ENCODE measurements around the gene TLR2. TPM values are rescaled to one million over a fixed set of nuclear protein-coding genes. Genes with fewer than 3 reads are reported as not detected.

TLR2 gene
- total RNA-seq, 1 experiment from 2014 or later: 7.1 TPM

DNA sequence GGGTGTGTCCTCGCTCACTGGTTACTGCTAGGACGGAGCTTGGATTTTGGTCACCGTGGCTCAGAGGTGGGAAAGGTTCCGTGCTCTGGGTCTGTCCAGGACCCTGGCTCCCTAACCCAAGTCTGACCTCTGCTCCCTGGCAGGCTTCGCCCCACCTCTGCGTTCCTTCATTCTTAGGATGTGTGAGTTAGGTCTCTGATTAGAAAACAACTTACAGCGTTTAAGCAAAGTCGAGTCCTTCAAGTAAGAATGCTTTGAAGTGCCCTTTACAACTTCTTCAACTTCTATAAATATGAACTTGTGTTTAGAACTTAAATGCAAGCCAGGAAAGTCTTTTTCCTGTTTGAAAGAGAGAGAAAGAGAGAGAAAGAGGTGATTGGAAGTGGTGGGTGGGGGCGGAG lies 891 bp downstream of the TLR2 start:
- no peak for DNase-seq
- Histone ChIP-seq H3K4me1 (ENCODE audit: insufficient read depth, low read length) (no peaks in the 10 kb centered on the region), H2AFZ (ENCODE audit: low read length) (peak overlapping the region; percentile 83), H3K79me2 (ENCODE audit: low read length) (no peaks in the 10 kb centered on the region), H3K4me2 (ENCODE audit: low read length) (peak overlapping the region; percentile 92), H3K9me2 (replicated peaks; ENCODE audit: low read length) (no peaks in the 10 kb centered on the region), H4K20me1 (ENCODE audit: low read length) (no peaks in the 10 kb centered on the region), H3K9ac (ENCODE audit: low read length) (peak overlapping the region; percentile 41; the same call in 1 of the 2 replicates), H3K4me3 (ENCODE audit: low read length) (peak overlapping the region; percentile 79), H3F3A (ENCODE audit: low read length, unreplicated experiment) (no peaks in the 10 kb centered on the region), H3K9me3 (ENCODE audit: low read length) (no peaks in the 10 kb centered on the region), H3K27me3 (ENCODE audit: low read length) (no peaks in the 10 kb centered on the region), H3K27ac (ENCODE audit: low read length) (no peak overlapping the region), H3K36me3 (ENCODE audit: low read depth, low read length) (peaks cover 15% of the 10 kb centered on the region; the same call in 1 of the 2 replicates)
- intact Hi-C loops (cut with micrococcal nuclease): no loop called here
- POLR2A ChIA-PET (ENCODE audit: unreplicated experiment): no interaction called here
- TF ChIP-seq EZH2phosphoT487 (IDR thresholded peaks at IDR 0.05; ENCODE audit: borderline replicate concordance, low read length) (no peak), EZH2 (IDR thresholded peaks at IDR 0.05; ENCODE audit: low read length, unreplicated experiment) (no peak)
- TF ChIP-seq, protein P1, sequence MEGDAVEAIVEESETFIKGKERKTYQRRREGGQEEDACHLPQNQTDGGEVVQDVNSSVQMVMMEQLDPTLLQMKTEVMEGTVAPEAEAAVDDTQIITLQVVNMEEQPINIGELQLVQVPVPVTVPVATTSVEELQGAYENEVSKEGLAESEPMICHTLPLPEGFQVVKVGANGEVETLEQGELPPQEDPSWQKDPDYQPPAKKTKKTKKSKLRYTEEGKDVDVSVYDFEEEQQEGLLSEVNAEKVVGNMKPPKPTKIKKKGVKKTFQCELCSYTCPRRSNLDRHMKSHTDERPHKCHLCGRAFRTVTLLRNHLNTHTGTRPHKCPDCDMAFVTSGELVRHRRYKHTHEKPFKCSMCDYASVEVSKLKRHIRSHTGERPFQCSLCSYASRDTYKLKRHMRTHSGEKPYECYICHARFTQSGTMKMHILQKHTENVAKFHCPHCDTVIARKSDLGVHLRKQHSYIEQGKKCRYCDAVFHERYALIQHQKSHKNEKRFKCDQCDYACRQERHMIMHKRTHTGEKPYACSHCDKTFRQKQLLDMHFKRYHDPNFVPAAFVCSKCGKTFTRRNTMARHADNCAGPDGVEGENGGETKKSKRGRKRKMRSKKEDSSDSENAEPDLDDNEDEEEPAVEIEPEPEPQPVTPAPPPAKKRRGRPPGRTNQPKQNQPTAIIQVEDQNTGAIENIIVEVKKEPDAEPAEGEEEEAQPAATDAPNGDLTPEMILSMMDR (conservative IDR thresholded peaks at IDR 0.05; ENCODE audit: low read depth, low read length): no peak
- CTCF ChIA-PET: interaction anchor here (0.6 kb wide), 1 partner anchor 415 kb away, joined by 3 read pairs; no protein-coding TSS in a partner anchor
- ATAC-seq: no peak
- BruUV-seq (replicated peaks): no TSS peak

DNA sequence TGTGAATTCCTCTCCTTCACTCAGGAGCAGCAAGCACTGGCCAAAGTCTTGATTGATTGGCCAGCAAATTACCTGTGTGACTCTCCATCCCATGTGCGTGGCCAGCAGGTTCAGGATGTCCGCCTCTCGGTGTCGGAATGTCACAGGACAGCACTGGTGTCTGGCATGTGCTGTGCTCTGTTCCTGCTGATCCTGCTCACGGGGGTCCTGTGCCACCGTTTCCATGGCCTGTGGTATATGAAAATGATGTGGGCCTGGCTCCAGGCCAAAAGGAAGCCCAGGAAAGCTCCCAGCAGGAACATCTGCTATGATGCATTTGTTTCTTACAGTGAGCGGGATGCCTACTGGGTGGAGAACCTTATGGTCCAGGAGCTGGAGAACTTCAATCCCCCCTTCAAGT lies 20.4 kb downstream of the TLR2 start:
- POLR2A ChIA-PET (ENCODE audit: unreplicated experiment): no interaction called here
- BruUV-seq (replicated peaks): no TSS peak

More for the DNA sequence above, 20.4 kb downstream of the TLR2 start:
- H3K79me2 ChIP-seq (ENCODE audit: low read length): no peaks in the 10 kb centered on the region
- no peaks in the 10 kb centered on the region for H4K20me1 ChIP-seq (ENCODE audit: low read length)
- no peak overlapping the region for H2AFZ ChIP-seq (ENCODE audit: low read length)
- H3K27me3 ChIP-seq (ENCODE audit: low read length): no peaks in the 10 kb centered on the region
- DNase-seq (no peak), ATAC-seq (no peak)
- no peak overlapping the region for H3K9ac ChIP-seq (ENCODE audit: low read length)
- no peaks in the 10 kb centered on the region for H3F3A ChIP-seq (ENCODE audit: low read length, unreplicated experiment)
- H3K27ac ChIP-seq (ENCODE audit: low read length): no peak overlapping the region
- no peak overlapping the region for H3K4me2 ChIP-seq (ENCODE audit: low read length)
- H3K36me3 ChIP-seq (ENCODE audit: low read depth, low read length): no peaks in the 10 kb centered on the region
- H3K4me1 ChIP-seq (ENCODE audit: insufficient read depth, low read length): no peaks in the 10 kb centered on the region
- TF ChIP-seq, protein P1 (conservative IDR thresholded peaks at IDR 0.05; ENCODE audit: low read depth, low read length): no peak
- no peak for TF ChIP-seq EZH2phosphoT487 (IDR thresholded peaks at IDR 0.05; ENCODE audit: borderline replicate concordance, low read length)
- no peak for TF ChIP-seq EZH2 (IDR thresholded peaks at IDR 0.05; ENCODE audit: low read length, unreplicated experiment)
- no peaks in the 10 kb centered on the region for H3K9me2 ChIP-seq (replicated peaks; ENCODE audit: low read length)
- CTCF ChIA-PET: no interaction called here
- H3K9me3 ChIP-seq (ENCODE audit: low read length): no peaks in the 10 kb centered on the region
- H3K4me3 ChIP-seq (ENCODE audit: low read length): no peak overlapping the region
- intact Hi-C loops (cut with micrococcal nuclease): no loop called here
